GM21717 (cell line): ENCODE results near the gene FGF23.

ENCODE experiments used
- ATAC-seq: cut with Tn5 transposase; IDR thresholded peaks from one replicate; pipeline ENCODE4 v1.9.1; 2021; ENCODE audit warnings: mild to moderate bottlenecking, moderate library complexity; ENCODE audit not compliant: unreplicated experiment

FGF23 gene

DNA sequence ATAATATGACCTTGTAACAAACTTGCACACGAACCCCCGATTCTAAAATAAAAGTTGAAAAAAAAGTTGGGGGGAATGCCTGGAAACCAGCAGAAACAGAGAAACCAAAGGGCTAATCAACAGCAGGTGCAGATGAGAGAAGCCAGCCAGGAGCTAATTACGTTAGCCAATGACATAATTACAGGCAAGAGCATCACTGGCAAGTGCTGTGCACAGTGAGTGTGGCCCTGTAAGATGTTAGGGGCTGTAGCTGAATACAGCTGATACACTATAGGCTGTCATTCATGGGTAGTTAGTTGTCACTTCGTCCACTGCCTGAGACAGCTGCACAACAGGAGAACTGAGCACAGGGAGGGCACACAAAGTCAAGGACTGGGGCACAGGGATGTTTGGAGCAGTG, 7.3 kb upstream of the FGF23 start:
- no peak for ATAC-seq

DNA sequence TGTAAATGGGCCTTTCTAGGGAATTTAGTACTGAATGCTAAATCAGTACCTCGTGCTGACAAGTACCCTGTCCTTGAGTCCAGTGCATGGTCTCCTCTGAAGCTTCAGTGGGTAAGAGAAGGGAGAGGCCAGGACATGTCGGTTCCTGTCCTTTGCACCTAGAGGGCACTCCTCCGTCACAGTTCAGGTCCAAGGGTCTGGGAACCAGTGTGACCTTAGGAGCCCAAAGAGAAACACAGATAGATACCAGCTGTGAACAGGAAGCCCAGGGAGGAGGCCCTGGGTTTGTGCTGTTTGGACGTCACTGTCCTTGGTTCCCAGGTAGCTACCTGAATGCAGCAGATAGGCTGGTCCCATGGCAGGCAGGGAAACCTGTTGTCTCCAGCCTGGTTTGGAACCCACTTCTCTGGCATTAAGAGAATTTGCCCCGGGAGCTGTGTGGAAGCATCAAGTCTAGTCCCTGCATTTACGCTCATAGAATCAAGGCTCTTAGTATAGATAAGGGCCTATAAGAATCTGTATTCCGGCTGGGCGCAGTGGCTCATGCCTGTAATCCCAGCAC, 3.9 kb upstream of the FGF23 start:
- no peak for ATAC-seq

DNA sequence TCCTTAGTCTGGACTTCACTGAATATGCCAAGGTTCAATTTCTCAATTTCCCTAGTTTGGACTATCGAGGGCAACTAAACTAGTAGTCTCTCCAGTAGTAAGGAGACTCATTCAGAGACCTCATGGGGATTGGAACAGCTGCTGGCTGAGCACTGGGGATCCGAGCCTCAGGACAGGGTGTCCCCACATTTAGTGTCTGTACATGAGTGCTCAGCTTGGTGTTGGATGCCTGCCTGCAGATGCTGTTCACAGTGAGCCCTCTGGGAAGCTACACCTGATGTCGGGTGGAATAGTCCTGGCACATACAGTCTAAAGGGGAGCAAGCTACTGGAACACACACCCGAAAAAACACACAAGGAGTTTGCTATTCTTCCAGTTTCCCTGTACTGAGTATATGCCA, 820 bp upstream of the FGF23 start:
- no peak for ATAC-seq

DNA sequence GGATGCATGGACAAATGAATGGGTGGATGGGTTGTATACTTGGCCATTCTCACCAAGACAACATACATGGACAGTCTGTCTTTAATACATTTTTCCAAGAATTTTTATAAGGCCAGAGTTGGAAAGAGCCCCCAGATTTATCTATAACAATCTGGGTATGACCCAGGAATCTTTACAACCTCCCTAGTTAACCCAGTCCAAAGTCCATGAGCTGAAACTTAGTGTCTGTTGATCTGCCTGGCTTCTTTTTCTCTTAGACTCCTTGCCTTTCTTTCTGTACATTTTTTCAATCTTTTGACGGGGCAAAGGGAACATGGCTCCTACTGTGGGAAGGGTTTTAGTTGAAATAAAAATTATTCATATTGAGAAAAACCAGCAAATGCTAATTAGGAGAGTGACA, 740 bp downstream of the FGF23 start:
- ATAC-seq: no peak

GRCh38 chr12:4375449-4375848, 4.1 kb downstream of the FGF23 start:
- no peak for ATAC-seq

DNA sequence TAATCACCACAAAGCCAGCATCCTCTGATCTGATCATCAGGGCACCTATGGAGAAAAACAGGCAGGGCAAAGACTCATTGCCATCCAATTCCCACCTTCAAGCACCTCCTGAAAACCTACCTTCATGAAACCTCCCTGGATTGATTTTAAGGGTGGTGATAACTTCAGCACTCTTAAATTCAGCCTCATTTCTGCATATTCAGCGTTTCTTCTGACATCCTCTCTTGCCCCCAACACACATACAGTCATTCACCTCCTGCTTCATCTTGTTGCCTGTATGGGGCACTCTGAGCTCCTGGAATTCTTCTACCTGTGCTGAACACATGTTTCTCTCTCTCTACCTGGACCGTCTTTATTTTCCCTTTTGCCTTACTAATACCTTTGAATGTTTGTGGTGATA, 6.9 kb downstream of the FGF23 start:
- ATAC-seq: no peak

DNA sequence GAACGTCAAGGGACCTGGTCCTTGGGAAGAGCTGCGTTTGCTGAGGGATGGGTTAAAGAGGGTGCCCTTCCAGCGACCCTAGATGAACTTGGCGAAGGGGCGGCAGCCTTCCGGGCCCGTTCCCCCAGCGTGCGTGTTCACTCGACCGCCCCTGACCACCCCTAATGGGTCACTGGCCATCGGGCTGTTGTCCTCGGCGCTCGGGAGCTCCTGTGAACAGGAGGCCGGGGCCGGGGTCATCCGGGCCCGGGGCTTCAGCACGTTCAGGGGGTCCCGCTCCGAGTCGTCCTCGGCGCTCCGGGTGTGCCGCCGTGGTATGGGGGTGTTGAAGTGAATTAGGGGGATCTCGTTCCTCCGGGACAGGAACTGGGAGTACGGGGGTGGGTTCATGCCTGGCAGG, 9.2 kb downstream of the FGF23 start:
- ATAC-seq: no peak

GRCh38 chr12:4369548-4369947, 10.0 kb downstream of the FGF23 start:
- no peak for ATAC-seq

- no peak for ATAC-seq
Measured at GRCh38 chr12:4366090-4366489, 13.4 kb downstream of the FGF23 start.

- no peak for ATAC-seq
Measured at GRCh38 chr12:4356041-4356327, 23.5 kb downstream of the FGF23 start.

- ATAC-seq: no peak
Measured at GRCh38 chr12:4355156-4356040, 24.1 kb downstream of the FGF23 start.

DNA sequence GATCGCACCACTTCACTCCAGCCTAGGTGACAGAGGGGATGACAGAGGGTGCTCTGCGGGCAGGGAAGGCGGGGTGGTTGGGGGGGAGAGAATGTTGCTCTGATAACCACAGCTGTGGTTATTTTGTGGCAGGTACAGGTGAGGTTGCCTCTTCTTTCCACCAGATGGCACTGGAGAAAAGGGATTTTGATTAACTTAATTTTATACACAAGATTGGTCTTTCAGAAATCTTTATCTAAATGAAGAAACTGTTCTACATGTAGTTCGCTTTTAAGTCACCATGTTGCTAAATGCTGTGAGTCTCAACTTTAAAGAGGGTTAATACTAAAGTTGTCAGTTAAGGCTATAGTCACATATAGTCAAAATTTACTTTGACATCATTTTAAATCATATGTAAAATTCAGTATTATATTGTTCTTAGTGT, 25.7 kb downstream of the FGF23 start:
- no peak for ATAC-seq

DNA sequence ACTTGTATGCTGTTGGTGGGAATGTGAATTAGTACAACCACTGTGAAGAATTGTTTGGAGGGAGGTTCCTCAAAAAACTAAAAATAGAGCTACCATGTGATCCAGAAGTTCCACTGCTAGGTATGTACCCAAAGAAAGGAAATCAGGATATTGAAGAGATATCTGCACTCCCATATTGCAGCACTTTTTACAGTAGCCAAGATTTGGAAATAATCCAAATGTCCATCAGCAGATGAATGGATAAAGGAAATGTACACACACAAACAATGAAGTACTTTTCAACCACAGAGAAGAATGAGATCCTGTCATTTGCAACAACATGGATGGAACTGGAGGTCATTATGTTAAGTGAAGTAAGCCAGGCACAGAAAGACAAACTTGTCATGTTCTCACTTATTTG, 32.6 kb downstream of the FGF23 start:
- no peak for ATAC-seq

- no peak for ATAC-seq
Measured at GRCh38 chr12:4331842-4332241, 47.7 kb downstream of the FGF23 start.

- no peak for ATAC-seq
Measured at GRCh38 chr12:4331221-4331620, 48.3 kb downstream of the FGF23 start.

DNA sequence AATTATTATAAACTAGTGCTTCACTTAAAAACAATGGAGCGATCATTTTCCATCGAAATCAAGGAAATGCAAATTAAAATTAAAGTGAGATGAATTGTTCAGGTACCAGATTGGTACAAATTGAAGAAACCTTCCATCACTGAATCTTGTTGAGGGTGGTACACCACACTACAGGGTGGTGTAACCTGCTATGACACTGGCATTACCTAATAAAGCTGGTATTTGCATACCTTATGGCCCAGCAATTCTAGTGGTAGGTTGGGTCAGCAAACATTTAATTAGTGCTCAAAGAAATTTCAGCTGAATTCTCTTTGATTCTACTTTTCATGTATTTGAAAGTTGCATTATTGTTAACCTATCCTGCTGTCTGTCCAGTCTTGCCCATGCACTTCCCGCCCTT, 49.3 kb downstream of the FGF23 start:
- no peak for ATAC-seq

GRCh38 chr12:4327293-4327692, 52.2 kb downstream of the FGF23 start:
- ATAC-seq: no peak

GRCh38 chr12:4325966-4326365, 53.5 kb downstream of the FGF23 start:
- ATAC-seq: no peak

DNA sequence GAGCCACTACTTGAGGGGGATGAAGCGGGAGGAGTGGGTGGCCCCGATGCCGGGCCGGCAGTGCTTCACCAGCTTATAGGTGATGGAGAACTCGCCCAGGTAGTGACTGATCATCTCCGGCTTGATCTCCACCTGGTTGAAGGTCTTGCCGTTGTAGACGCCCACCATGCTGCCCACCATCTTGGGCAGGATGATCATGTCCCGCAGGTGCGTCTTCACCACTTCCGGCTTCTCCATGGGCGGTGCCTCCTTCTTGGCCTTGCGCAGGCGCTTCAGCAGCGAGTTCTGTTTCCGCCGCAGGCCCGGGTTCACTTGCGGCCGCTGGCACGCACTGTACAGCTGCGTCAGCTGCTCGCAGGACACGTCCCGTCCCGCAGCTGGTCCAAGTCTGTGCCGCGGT, 55.1 kb downstream of the FGF23 start:
- ATAC-seq: no peak

- ATAC-seq: no peak
Measured at GRCh38 chr12:4323396-4323795, 56.1 kb downstream of the FGF23 start.

GRCh38 chr12:4322726-4323125, 56.8 kb downstream of the FGF23 start:
- no peak for ATAC-seq

- ATAC-seq: peak; percentile 96
Measured at GRCh38 chr12:4320853-4321701, 58.4 kb downstream of the FGF23 start, which contains the start of gene TIGAR. Gene TIGAR (plus strand): TSS chr12:4321213. CDS start chr12:4321272, 59 bp downstream.
